DMS114 treated with DMSO at 0.1 percent for 48 hours (cell line): ENCODE measurements around the gene ZBTB43.
"Not testable (repeated sequence)": the region's sequence is repeated elsewhere in the genome, so short reads cannot be mapped to it uniquely, and the experiment has no call there.

Source experiments
- DNase-seq: peaks from one replicate; lab custom pipeline; 2025; ENCODE audit not compliant: unreplicated experiment; lab: John Stamatoyannopoulos, UW

ZBTB43 gene

DNA sequence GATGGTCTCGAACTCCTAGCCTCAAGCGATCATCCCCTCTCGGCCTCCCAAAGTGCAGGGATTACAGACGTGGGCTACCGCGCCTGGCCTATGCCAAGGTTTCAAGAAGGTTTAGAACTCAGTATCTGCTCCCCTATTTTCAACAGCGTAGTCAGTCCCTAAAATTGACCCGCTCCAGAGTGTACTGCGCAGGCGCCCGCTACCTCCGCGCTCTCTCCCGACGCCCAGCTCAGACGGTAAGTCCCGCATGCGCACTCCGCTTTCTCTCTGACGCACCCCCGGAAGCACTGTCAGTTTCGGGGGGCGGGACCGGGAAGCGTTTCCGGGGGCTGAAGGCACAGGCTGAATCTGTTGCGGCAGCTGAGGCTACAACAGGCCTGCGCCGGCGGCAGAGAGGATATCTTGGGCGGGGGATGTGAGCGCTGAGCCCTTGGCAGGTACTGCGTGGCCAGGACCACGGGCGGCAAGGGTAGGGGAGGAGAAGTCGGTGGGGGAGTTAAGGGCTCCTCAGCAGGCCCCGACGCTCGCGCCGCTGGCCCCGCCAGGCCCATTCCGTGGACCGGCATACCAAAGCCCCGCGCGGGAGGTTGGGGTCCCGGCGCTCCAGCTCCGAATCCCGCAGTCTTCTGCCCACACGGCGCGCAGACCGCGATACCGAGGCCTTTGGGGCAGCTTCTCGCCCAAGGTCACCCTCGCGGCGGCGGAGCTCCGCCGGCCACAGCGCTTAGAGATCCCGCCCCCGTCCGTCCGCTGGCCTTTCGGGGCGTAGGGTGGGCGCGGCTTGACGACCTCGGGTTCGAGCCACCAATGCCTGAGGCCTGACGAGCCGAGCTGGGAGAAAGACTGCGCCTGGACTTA, at the start of gene ZBTB43:
Gene ZBTB43, plus strand, starts transcription at position 345 of the 858 bp plus-strand sequence. CDS start 27,470 bp downstream, outside the sequence.
- DNase-seq: peak; percentile 90

DNA sequence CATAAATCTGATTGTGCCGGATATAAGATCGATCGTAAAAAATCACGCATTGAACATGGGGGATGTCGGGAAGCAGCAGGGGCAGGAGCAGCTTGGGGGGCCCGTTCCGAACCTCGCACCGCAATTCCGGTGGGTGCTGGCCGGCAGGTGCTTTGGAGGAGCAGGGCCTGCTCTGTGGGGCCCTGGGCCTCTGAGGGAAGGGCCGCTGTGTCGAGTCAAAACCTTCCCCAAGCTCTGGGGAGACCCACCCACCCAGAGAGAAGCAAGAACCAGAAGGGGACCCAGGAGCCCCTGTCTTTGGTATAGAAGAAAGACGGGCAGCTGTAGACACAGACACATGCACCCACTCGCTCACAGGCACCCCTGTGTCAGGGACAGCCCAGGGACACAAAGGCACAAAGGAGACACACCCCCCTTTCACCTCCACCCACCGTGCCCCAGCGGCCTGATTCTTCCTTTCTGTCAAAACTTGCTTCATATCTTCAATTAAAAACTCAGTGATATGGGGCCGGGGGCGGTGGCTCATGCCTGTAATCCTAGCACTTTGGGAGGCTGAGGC, 49.4 kb upstream of the ZBTB43 start:
- no peak for DNase-seq

DNA sequence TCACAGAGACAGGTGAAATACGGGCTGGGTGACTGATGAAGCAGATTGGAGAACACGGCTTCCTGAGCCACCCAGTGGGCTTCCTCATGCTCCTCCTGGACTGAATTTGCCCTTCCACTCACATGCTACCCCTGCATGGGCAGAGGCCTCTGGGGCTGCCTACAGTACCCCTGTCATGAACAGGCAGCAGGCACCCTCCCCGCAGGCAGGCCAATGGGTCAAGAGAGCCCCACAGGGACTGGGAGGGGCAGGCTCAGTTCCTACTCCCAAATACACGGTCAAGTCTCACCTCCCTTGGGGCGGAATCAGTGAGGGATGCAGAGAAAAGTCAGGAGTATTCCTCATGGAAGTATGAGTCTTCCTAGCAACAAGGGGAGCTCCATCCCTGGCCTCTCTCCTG, 48.6 kb upstream of the ZBTB43 start:
- no peak for DNase-seq

- no peak for DNase-seq
Measured at GRCh38 chr9:126756876-126757415, 47.9 kb upstream of the ZBTB43 start.

- no peak for DNase-seq
Measured at GRCh38 chr9:126758916-126759585, 45.8 kb upstream of the ZBTB43 start.

- no peak for DNase-seq
Measured at GRCh38 chr9:126761274-126761673, 43.6 kb upstream of the ZBTB43 start.

- no peak for DNase-seq
Measured at GRCh38 chr9:126763130-126763764, 41.6 kb upstream of the ZBTB43 start.

GRCh38 chr9:126773004-126773607, 31.7 kb upstream of the ZBTB43 start:
- no peak for DNase-seq

GRCh38 chr9:126775926-126776325, 28.9 kb upstream of the ZBTB43 start:
- no peak for DNase-seq

DNA sequence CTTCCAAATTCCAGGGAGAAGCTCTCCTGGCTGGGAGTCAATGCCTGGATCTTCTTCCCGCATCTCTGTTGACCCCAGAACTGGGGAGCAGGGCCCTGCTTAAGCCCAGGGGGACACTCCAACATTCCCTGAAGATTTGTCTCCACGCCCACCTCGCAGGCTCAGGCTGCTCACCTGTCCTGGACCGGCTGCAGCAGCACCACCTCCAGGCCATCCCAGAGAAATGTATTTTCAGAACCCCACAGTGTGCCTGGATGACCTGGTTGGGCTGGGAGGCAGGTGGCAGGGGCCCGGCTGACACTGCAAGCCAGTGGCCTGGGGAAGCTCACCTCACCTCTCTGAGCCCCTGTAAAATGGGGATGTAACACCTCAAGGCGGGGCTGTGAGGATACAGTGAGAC, 27.1 kb upstream of the ZBTB43 start:
- no peak for DNase-seq

DNA sequence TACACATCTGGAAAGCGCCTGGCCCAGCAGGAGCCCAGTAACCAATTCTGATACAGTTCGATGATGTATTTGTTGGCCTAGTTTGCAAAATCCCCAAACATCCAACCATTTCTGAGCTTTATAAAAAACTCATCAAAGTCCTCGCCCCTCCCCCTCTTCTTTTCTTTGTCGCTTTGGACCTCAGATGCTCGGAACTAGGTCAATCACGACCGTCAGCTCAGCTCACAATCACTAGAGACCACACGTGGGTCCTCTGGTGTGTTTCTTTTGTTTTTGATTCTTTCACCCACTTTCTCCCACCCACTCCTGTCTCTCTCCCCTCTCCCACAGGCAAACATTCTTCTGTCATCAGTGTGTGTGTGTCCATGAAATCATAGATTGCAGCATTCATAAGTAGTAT, 26.7 kb upstream of the ZBTB43 start:
- DNase-seq: no peak

GRCh38 chr9:126778696-126779095, 26.1 kb upstream of the ZBTB43 start:
- not testable (repeated sequence) for DNase-seq

DNA sequence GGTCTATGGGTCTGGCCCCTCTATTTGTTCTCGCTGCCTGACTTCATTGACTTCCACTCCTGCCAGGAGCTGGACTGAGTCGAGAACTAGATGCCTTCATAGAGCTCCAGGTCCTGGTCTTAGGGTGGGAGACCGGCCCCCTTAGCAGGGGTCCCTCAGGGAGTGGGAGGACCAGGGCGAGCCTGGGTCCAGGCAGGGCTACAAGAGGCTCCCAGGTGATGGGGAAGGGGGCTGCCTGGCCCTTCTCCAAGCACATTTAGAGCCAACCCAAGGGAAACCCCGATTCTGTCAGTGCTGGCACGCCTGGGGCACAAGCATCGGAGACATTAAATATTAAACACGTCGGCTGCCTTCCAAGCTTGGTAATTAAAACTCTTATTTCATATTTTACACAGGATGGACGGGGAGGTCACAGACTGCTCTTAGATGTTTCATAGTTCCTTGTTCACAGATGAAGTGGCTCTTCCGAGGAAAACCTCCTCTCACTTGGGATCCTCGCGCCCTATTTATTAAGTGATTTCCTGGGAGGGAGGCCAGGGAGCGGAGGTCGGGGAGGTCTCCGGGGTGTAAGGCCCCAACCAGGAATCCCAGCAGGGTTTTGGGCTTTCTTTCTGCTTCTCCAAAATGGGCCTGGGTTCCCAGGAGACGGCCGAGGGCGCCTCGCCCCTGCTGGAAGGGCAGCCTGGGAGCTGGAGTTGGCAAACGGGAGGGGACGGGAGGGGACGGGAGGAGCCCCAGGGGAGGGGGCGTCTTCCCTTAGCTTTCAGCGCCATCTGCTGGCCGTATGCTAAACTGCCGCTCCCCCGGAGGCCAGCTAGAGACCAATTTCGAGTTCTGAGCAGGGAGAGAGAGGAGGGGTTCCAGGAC, 23.4 kb upstream of the ZBTB43 start:
- peak; percentile 61 for DNase-seq

DNA sequence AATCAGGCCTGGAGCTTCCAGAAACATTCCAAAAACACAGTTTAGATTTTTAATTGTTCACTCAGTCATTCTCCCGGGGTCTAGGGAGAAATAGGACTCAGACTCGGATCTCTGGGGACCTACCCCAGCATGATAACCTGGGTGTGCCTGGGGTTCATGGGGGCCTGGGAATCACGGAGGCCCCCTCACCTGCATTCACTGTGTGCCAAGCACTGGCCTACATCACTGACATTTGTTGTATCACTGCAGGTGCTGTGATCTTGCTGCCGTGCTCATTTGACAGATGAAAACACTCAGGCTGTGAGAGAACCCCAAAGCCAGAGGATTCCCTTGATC, 22.8 kb upstream of the ZBTB43 start:
- DNase-seq: no peak

- DNase-seq: no peak
Measured at GRCh38 chr9:126783949-126784348, 20.9 kb upstream of the ZBTB43 start.

DNA sequence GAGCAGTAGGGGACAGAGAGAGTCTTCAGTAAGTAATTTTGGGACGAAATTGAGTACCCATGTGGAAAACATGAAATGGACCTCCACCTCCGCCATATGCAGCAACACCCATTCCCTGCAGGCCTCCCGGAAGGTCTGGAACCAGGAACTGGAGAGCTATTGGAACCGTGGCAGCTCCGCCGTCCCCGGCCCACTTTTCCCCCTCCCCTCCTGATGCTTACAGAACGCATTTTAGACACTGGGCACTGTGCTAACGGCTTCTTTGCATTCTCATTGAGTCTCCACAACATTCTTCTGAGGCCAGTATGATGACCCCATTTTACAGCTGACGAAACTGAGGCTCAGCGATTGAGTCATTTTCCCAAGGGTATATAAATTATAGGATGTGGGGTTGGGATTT, 20.4 kb upstream of the ZBTB43 start:
- no peak for DNase-seq

GRCh38 chr9:126784841-126785240, 20.0 kb upstream of the ZBTB43 start:
- not testable (repeated sequence) for DNase-seq

DNA sequence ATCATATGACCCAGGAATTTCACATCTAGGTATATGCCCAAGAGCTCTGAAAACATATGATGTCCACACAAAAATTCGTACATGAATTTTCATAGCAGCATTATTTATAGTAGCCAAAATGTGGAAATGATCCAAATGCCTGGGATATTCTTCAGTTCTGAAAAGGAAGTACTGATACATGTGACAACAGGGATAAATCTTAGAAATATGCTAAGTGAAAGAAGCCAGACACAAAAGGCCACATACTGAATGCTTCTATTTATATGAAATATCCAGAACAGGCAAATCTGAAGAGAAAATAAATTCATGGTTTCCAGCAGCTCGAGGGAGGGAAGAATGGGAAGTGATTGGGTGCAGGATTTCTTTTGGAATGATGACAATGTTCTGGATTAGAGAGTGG, 16.8 kb upstream of the ZBTB43 start:
- DNase-seq: no peak

DNA sequence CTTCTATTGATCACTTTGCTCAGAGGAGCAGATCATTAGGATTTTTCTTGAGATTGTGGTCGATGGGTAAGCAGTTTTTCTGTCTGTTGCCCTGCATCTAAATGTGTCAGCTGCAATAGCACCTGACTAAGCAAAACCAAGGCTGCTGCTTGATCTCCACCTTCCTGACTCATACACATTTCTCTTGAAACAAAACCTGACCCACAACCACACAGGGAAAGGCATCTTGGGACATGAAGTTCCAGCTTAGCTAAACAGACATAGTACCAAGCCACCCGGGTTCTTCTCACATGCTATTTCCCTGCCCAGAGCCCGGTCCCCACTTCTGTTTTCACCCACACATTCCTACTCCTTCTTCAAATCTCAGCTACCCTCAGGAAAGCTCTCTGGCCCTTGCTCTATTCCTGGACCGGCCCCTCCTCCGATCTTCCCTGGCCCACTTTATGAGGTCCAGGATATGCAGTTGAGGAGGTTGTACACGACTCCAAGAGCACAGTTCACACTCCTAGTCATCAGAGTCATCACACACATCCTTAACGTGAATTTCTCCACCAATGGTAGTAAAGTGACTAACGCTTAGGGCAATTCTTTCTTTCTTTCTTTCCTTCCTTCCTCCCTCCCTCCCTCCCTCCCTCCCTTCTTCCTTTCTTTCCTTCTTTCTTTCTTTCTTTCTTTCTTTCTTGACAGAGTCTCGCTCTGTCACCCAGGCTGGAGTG, 16.0 kb upstream of the ZBTB43 start:
- DNase-seq: no peak
